HG02571 (cell line): ENCODE results near the gene HNRNPA2B1.
"Not testable (repeated sequence)": the region's sequence is repeated elsewhere in the genome, so short reads cannot be mapped to it uniquely, and the experiment has no call there.

Experiments
- ATAC-seq: cut with Tn5 transposase; IDR thresholded peaks from one replicate; pipeline ENCODE4 v1.9.1; 2021; ENCODE audit warnings: mild to moderate bottlenecking, moderate library complexity; ENCODE audit not compliant: unreplicated experiment

Gene HNRNPA2B1

GRCh38 chr7:26166684-26167266 is 33.8 kb downstream of the HNRNPA2B1 start:
- no peak for ATAC-seq

DNA sequence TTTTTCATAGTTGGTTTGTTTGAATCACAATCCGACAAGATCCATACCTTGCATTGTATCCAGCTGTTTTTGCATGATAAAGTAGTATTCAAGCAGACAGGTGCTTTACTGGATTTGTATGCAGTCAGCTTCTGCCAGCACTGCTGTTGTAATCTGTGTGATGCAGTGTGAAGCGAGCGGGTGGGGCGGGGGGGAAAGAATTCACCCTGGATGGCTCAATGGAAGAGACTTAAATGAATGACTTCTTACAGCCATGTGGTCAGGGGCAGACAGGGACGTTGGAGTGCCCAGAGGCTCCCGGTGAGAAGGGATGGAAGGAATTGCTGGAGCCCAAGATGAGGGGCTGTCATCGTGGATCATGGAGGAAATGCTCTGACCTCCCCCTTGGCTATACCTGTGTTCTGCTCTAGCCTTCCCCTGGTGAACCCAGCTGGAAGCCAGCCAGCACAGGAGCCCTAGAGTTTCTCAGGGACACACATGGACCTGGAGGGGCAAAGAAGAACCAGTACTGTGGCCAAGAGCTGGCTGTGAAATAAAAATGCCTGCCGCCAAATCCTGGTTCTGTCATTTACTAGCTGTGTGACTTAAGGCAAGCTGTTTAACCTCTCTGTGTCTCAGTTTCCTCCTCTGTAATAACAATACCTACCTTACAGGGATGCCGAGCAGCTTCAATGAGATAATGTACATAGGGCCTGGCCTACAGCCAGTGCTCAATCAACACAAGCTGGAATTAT is 34.4 kb downstream of the HNRNPA2B1 start:
- ATAC-seq, result no peak

- ATAC-seq, result not testable (repeated sequence)
Observed at GRCh38 chr7:26163804-26164203, 36.7 kb downstream of the HNRNPA2B1 start.

DNA sequence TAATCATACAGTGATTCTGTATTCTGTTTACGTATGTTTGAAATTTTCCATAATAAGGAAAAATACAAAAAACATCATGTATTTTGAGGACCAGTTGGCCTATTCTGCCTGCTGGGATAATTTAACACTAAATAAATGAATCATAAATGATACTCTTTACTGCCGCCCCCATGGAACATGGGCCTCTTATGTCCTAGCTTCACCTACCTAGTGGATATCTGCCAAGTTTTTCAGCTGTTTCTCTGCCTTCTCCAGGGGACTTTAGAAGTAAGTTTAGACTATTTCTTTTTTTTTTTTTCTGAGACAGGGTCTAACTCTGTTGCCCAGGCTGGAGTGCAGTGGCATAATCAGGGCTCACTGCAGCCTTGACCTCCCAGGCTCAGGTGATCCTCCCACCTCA is 38.1 kb downstream of the HNRNPA2B1 start:
- no peak for ATAC-seq

- no peak for ATAC-seq
Observed at GRCh38 chr7:26160896-26161295, 39.6 kb downstream of the HNRNPA2B1 start.

DNA sequence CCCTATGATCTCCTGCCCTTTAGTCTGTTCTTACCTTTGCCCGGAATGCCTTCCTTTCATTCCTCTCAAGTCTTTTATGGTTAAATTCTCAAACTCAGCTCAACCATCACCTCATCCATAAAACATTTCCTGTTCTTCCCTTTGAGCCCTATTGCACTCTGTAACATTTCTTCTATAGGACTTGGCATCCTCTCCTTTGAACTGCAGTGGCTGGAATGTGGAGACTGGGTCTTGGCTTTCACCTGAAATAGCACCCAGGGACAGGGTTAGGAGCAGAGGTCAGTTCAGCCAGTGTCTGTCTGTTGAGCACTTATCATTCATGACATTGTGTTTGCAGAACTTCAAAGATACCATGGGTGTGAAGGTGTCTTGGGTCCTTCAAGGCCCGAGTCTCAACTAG is 41.3 kb downstream of the HNRNPA2B1 start:
- no peak for ATAC-seq

GRCh38 chr7:26157520-26158105 is 42.9 kb downstream of the HNRNPA2B1 start:
- no peak for ATAC-seq

DNA sequence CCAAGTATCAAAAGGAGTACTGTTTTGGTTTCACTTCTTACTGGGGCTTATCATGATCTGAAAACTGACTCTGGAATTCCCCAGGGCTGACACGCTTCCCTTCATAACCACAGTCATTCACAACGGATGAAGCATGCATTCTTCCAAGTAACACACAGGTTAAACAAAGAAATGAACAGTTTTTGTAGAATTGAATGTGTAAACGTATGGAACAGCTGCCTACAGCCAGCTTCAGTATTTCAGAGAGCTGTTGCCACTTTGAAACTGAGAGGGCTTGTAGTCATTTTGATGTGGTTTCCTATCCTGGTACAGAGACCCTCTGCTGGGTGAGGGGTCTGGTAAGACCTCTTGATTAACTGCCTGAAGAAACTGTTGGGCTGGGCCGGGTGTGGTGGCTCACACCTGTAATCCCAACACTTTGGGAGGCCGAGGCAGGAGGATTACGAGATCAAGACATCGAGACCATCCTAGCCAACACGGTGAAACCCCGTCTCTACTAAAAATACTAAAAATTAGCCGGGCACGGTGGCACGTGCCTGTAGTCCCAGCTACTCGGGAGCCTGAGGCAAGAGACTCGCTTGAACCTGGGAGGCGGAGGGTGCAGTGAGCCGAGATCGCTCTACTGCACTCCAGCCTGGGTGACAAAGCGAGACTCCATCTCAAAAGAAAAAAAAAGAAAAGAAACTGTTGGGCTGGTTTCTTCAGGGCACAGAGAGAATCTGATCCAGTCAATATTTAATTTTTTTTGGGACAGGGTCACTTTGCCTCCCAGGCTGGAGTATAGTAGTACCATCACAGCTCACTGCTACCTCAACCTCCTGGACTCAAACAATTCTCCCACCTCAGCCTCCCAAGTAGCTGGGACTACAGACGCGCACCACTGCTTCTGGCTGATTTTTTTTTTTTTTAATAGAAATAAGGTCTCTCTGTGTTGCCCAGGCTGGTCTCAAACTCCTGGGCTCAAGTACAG is 43.8 kb downstream of the HNRNPA2B1 start:
- no peak for ATAC-seq

DNA sequence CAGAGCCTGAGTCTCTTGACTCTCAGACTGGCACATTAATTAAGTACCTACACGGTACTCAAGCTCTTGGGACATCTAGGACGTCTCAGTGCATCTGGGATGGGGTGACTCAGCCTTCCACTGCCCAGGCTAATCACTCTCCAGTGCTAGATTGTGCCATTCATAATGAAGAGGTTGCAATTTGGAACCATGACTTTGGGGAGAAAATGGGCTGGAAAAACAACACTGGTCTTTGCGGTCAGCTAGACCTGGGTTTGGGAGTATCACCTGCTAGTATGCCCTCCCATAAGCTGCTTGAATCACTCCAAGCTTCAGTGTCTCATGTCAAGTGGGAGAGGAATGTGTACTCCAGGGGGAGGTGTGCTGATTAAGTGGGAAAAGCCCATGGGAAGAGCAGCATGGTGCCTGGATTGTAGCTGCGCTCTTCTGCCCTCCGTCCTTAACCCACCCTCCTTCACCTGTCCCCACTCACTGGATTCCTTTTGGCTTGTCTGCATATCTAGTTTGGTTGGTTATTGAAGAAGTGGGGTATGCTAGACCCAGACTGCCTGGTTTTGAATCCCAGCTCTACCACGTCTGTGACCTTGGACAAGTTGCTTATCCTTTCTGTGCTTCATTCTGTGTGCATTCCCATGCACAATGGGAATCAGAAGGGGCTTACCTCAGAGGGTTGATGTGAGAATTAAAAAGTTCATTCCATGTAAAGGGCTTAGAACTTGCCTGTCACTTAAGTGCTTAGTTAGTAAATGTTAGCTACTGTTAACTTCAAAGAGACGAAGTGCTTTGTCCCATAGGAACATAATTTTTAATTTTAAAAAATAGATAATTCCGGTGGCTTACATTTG is 44.8 kb downstream of the HNRNPA2B1 start:
- no peak for ATAC-seq

- no peak for ATAC-seq
Observed at GRCh38 chr7:26153823-26154783, 46.4 kb downstream of the HNRNPA2B1 start.

- no peak for ATAC-seq
Observed at GRCh38 chr7:26153241-26153822, 47.2 kb downstream of the HNRNPA2B1 start.

GRCh38 chr7:26152782-26153240 is 47.7 kb downstream of the HNRNPA2B1 start:
- ATAC-seq, result peak; percentile 14

- ATAC-seq, result peak; percentile 61
Observed at GRCh38 chr7:26151953-26152781, 48.4 kb downstream of the HNRNPA2B1 start, which contains the start of gene NFE2L3. NFE2L3 (plus strand) TSS chr7:26152198; CDS start chr7:26152499, 301 bp downstream.

GRCh38 chr7:26151650-26151952 is 48.9 kb downstream of the HNRNPA2B1 start:
- ATAC-seq, result no peak

DNA sequence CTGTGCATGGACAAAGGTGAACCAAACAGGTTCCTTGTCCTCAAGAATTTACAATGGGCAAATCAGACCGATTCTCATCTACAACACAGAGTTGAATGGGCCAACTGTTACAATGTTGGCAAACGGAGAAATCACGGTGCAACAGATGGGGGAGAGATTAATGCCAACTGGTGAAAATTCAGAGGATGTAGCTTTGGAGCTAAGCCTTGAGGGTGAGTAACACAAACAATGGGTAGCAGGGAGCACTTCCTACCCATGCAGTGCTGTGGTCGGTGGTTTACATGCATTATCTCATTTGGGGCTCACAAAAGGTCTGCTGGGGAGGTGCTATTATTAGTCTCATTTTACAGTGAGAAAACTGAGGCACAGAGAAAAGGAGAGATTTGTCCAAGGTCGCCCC is 49.5 kb downstream of the HNRNPA2B1 start:
- ATAC-seq, result no peak

DNA sequence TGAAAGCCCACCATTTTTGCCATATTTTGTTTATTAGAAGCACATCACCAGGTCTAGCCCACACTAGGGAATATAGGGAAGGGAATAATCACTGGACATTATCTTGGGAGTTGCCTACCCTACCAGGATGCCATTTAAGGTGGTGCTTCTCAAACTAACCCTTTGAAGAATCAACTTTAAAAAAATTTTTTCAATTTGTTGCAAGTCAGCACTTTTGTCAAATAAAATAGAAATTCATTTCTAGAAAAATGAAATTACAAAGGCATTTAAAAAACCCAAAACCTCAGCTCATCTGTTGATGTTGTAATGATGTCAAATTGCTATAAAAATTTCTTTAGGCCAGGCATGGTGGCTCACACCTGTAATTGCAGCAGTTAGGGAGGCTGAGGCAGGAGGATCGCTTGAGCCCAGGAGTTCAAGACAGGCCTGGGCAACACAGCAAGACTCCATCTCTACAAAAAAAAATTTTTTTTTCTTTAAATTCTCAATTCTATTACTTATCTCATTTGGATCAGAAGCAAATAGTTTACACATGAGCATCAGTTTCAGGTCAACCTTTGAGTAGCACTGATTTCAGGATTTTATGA is 51.1 kb downstream of the HNRNPA2B1 start:
- ATAC-seq, result no peak

- ATAC-seq, result not testable (repeated sequence)
Observed at GRCh38 chr7:26148307-26148700, 52.2 kb downstream of the HNRNPA2B1 start.
